Measurements from ENCODE around the gene GNAT2.

GNAT2 gene

DNA sequence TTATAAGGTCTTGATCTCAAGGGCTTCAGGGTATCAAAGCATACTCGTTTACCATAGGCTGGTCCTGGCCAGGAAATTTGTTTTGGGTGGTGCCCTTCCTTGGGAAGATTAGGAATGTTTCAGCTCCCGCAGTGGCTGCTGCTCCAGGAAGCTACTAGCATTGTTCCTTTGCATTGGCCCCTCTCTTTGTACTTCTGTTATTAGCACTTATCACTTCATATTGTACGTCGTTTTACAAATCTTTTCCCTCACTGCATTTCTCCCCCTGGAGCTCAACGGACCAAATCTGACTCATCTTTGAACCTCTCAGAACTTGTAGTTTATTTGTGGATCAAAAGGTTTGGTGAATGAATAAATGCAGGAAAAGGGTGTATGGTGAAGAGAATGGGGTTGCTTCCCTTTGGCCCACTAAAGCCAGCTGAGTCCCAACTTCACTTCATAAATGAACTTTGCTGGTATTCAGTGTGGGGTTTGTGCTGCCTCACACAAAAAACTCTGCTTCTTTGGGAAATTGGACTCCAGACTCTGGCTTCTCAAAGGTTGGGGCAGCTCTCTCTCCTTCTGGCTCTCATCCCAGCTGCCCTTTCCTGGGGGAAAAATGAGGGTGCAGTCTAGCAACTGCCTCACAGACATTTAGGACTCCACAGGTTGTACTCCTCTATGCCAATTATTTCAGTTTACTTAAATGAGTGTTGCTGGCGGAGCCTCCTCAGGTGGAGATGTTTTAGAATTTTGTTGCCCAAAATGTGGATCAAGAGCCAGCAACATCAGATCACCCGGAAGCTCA lies 5.9 kb downstream of the GNAT2 start:
- no peaks in the 10 kb centered on the region for H3K27me3 ChIP-seq (ENCODE audit: low read depth, low read length)
- H4K20me1 ChIP-seq (ENCODE audit: insufficient read depth, low read length): no peaks in the 10 kb centered on the region
- no peaks in the 10 kb centered on the region for H3K79me2 ChIP-seq (ENCODE audit: low read length)
- H3K27ac ChIP-seq (ENCODE audit: low read length): no peak overlapping the region
- no peaks in the 10 kb centered on the region for H3K9me3 ChIP-seq (ENCODE audit: insufficient read depth, low read length)
- peaks cover 10% of the 10 kb centered on the region for H3K4me1 ChIP-seq (ENCODE audit: low read length)
- no peak overlapping the region for H3K4me2 ChIP-seq (ENCODE audit: low read length)
- H2AFZ ChIP-seq (ENCODE audit: low read depth, low read length): no peak overlapping the region
- TF ChIP-seq, protein P1, sequence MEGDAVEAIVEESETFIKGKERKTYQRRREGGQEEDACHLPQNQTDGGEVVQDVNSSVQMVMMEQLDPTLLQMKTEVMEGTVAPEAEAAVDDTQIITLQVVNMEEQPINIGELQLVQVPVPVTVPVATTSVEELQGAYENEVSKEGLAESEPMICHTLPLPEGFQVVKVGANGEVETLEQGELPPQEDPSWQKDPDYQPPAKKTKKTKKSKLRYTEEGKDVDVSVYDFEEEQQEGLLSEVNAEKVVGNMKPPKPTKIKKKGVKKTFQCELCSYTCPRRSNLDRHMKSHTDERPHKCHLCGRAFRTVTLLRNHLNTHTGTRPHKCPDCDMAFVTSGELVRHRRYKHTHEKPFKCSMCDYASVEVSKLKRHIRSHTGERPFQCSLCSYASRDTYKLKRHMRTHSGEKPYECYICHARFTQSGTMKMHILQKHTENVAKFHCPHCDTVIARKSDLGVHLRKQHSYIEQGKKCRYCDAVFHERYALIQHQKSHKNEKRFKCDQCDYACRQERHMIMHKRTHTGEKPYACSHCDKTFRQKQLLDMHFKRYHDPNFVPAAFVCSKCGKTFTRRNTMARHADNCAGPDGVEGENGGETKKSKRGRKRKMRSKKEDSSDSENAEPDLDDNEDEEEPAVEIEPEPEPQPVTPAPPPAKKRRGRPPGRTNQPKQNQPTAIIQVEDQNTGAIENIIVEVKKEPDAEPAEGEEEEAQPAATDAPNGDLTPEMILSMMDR (IDR thresholded peaks at IDR 0.05; ENCODE audit: low read depth, low read length): no peak
- TF ChIP-seq EZH2phosphoT487 (IDR thresholded peaks at IDR 0.05; ENCODE audit: low read depth): no peak
- H3K4me3 ChIP-seq (ENCODE audit: low read length): no peak overlapping the region
- no peaks in the 10 kb centered on the region for H3K36me3 ChIP-seq (replicated peaks; ENCODE audit: low read depth, low read length)
- no peak overlapping the region for H3K9ac ChIP-seq (ENCODE audit: low read length)

DNA sequence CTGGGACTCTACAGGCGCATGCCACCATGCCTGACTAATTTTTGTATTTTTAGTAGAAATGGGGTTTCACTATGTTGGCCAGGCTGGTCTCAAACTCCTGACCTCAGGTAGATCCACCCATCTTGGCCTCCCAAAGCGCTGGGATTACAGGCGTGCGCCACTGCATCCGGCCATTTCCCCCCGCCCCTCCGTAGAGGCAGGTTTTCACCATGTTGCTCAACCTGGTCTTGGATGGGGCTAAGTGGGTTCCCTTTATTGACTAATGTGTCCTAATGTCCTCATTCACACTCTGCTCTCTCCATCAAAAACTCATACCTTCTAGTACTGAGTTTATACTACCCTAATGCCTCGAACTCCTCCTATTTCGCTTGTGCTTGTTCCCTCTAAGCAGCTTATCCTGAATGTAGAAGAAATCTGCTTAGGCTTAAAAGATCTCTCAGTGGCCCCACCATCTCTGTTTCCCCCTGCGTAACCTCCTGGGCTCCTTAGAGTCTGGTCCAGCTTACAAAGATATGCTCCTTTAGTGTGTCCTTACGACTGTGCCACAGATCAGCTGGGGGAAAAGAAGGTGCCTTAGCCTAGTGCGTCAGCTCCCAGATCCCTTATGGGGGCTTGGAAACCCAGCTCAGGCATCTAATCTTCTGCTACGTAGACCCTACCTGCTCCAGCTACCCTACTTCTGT lies 8.0 kb downstream of the GNAT2 start:
- H3K4me1 ChIP-seq (ENCODE audit: low read length): peaks cover 9% of the 10 kb centered on the region
- TF ChIP-seq EZH2phosphoT487 (IDR thresholded peaks at IDR 0.05; ENCODE audit: low read depth): no peak
- TF ChIP-seq, protein P1 (IDR thresholded peaks at IDR 0.05; ENCODE audit: low read depth, low read length): no peak
- no peak overlapping the region for H3K9ac ChIP-seq (ENCODE audit: low read length)
- H3K9me3 ChIP-seq (ENCODE audit: insufficient read depth, low read length): no peaks in the 10 kb centered on the region
- H2AFZ ChIP-seq (ENCODE audit: low read depth, low read length): no peak overlapping the region
- H3K4me2 ChIP-seq (ENCODE audit: low read length): no peak overlapping the region
- H3K27ac ChIP-seq (ENCODE audit: low read length): no peak overlapping the region
- H3K36me3 ChIP-seq (replicated peaks; ENCODE audit: low read depth, low read length): no peaks in the 10 kb centered on the region
- no peaks in the 10 kb centered on the region for H4K20me1 ChIP-seq (ENCODE audit: insufficient read depth, low read length)
- H3K4me3 ChIP-seq (ENCODE audit: low read length): no peak overlapping the region
- no peaks in the 10 kb centered on the region for H3K27me3 ChIP-seq (ENCODE audit: low read depth, low read length)
- no peaks in the 10 kb centered on the region for H3K79me2 ChIP-seq (ENCODE audit: low read length)

DNA sequence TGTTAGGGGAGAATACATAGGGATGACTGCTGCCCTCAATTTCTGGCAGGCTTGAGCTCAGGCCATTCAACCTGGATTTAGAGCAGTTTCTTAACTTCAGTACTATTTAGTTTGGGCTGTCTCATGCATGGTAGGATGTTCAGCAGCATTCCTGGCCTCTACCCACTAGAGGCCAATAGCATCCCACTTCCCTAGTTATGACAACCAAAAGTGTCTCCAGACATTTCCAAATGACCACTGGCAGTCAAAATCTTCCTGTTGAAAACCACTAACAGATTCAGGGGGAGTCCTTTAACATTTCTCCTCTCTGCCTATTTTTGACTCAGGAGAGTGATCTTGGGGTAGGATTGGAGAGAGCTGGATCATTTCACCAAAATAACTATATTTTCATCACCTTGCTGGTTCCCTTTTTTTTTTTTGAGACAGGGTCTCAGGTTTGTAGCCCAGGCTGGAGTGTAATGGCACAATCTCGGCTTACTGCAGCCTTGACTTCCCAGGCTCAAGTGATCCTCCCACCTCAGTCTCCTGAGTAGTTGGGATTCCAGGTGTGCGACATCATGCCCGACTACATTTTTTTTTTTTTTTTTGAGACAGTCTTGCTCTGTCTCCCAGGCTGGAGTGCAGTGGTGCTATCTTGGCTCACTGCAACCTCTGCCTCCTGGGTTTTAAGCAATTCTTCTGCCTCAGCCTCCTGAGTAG lies 8.7 kb downstream of the GNAT2 start:
- no peak overlapping the region for H3K4me3 ChIP-seq (ENCODE audit: low read length)
- no peaks in the 10 kb centered on the region for H4K20me1 ChIP-seq (ENCODE audit: insufficient read depth, low read length)
- no peak overlapping the region for H2AFZ ChIP-seq (ENCODE audit: low read depth, low read length)
- H3K4me1 ChIP-seq (ENCODE audit: low read length): peaks cover 3% of the 10 kb centered on the region
- H3K9ac ChIP-seq (ENCODE audit: low read length): no peak overlapping the region
- no peaks in the 10 kb centered on the region for H3K9me3 ChIP-seq (ENCODE audit: insufficient read depth, low read length)
- no peaks in the 10 kb centered on the region for H3K27me3 ChIP-seq (ENCODE audit: low read depth, low read length)
- TF ChIP-seq, protein P1 (IDR thresholded peaks at IDR 0.05; ENCODE audit: low read depth, low read length): no peak
- no peak for TF ChIP-seq EZH2phosphoT487 (IDR thresholded peaks at IDR 0.05; ENCODE audit: low read depth)
- no peaks in the 10 kb centered on the region for H3K79me2 ChIP-seq (ENCODE audit: low read length)
- H3K4me2 ChIP-seq (ENCODE audit: low read length): no peak overlapping the region
- H3K36me3 ChIP-seq (replicated peaks; ENCODE audit: low read depth, low read length): no peaks in the 10 kb centered on the region
- no peak overlapping the region for H3K27ac ChIP-seq (ENCODE audit: low read length)

DNA sequence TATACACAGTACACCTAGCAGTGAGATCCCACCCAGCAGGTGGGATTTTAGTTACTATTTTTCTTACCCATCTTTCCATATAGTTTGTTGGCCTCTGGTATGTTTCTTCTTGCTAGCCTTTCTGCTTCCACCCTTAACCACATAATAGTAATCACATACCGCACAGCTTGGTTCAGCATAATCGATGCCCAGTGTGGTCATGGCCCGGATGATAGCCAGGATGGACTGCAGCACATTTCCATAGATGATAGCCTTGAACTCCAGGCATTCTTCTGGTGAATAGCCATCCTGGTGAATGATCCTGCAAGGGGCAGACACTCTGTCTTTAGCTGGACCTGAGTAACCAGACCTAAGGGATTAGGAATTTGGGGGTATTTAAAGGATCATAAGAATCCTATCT lies 9.5 kb downstream of the GNAT2 start:
- TF ChIP-seq, protein P1 (IDR thresholded peaks at IDR 0.05; ENCODE audit: low read depth, low read length): no peak
- no peak for TF ChIP-seq EZH2phosphoT487 (IDR thresholded peaks at IDR 0.05; ENCODE audit: low read depth)
- Histone ChIP-seq H3K9ac (ENCODE audit: low read length) (no peak overlapping the region), H2AFZ (ENCODE audit: low read depth, low read length) (no peak overlapping the region), H3K9me3 (ENCODE audit: insufficient read depth, low read length) (no peaks in the 10 kb centered on the region), H4K20me1 (ENCODE audit: insufficient read depth, low read length) (no peaks in the 10 kb centered on the region), H3K79me2 (ENCODE audit: low read length) (no peaks in the 10 kb centered on the region), H3K27me3 (ENCODE audit: low read depth, low read length) (no peaks in the 10 kb centered on the region), H3K4me2 (ENCODE audit: low read length) (no peak overlapping the region), H3K36me3 (replicated peaks; ENCODE audit: low read depth, low read length) (no peaks in the 10 kb centered on the region), H3K27ac (ENCODE audit: low read length) (no peak overlapping the region), H3K4me3 (ENCODE audit: low read length) (no peak overlapping the region), H3K4me1 (ENCODE audit: low read length) (no peaks in the 10 kb centered on the region)

Measured in OCI-LY3 (cell line).